ENCODE data around the gene MRPL21. TPM values are rescaled to one million over a fixed set of nuclear protein-coding genes. Genes with fewer than 3 reads are reported as not detected.

The MRPL21 gene
- total RNA-seq, 3 donors from 2014 or later: 49.2 to 78.4 (median 72.6) TPM

GRCh38 chr11:68870470-68870869, 33.2 kb downstream of the MRPL21 start:
- Histone ChIP-seq H3K36me3 (ENCODE audit: low read depth) (no peaks in the 10 kb centered on the region), H3K4me1 (ENCODE audit: low read depth) (no peaks in the 10 kb centered on the region), H3K4me3 (no peak overlapping the region), H3K9me3 (no peaks in the 10 kb centered on the region)
- DNase-seq: peak in 2 of 3 donors; percentile 24 to 25
- TF ChIP-seq, protein P1, sequence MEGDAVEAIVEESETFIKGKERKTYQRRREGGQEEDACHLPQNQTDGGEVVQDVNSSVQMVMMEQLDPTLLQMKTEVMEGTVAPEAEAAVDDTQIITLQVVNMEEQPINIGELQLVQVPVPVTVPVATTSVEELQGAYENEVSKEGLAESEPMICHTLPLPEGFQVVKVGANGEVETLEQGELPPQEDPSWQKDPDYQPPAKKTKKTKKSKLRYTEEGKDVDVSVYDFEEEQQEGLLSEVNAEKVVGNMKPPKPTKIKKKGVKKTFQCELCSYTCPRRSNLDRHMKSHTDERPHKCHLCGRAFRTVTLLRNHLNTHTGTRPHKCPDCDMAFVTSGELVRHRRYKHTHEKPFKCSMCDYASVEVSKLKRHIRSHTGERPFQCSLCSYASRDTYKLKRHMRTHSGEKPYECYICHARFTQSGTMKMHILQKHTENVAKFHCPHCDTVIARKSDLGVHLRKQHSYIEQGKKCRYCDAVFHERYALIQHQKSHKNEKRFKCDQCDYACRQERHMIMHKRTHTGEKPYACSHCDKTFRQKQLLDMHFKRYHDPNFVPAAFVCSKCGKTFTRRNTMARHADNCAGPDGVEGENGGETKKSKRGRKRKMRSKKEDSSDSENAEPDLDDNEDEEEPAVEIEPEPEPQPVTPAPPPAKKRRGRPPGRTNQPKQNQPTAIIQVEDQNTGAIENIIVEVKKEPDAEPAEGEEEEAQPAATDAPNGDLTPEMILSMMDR (IDR thresholded peaks at IDR 0.05): no peak
- peak; percentile 66 for ATAC-seq
- intact Hi-C loops (cut with DNase I, micrococcal nuclease): no loop called here

- ATAC-seq (no peak), DNase-seq (peak in 1 of 3 donors; percentile 15)
- TF ChIP-seq, protein P1 (IDR thresholded peaks at IDR 0.05): no peak
- Histone ChIP-seq H3K4me1 (ENCODE audit: low read depth) (no peaks in the 10 kb centered on the region), H3K4me3 (no peak overlapping the region), H3K9me3 (peaks cover 3% of the 10 kb centered on the region), H3K36me3 (ENCODE audit: low read depth) (no peaks in the 10 kb centered on the region)
- intact Hi-C loops (cut with DNase I, micrococcal nuclease): no loop called here
These were observed 35.3 kb downstream of the MRPL21 start for GRCh38 chr11:68868221-68868835.

DNA sequence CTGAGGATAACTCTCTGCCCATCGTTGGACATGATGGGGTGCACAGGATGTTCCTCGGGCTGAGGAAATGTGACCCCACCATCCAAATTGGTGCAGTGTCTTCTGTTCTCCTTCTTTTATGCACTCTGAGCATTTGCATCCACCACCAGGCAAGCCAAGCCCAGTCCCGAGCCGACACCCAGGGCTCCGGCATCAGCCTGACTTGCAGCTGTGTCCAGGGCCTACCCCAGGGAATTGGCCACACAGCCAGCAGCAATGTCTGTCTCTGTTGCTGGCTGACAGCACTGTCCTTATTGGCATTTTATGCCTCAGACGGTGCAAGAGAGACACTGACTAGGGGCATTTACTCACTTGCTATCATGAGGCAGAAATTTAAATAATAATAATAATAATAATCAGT, 36.6 kb downstream of the MRPL21 start:
- intact Hi-C loops (cut with DNase I, micrococcal nuclease): no loop called here
- ATAC-seq: no peak

DNA sequence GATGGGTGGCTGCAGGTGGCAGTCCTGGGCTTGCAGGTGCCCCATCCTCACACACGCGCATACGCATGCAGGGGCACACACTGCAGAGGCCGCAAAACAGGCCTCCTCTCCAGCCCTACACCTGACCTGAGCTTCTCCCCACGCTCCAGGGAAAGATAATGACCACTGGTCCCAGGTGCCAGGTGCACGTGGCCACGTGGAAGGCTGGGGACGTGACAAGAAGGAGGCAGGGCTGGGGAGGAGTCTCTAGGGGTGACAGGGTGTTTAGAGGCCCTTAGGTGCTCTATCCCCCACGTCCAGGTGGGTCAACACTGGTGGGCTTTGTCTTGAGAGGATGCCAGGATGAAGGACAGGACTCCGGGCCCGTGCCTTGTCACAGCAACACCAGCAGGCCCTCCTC, 38.4 kb downstream of the MRPL21 start:
- TF ChIP-seq, protein P1 (IDR thresholded peaks at IDR 0.05): no peak
- Histone ChIP-seq H3K36me3 (ENCODE audit: low read depth) (no peaks in the 10 kb centered on the region), H3K9me3 (peaks cover 3% of the 10 kb centered on the region), H3K4me1 (ENCODE audit: low read depth) (no peaks in the 10 kb centered on the region), H3K4me3 (no peak overlapping the region)
- intact Hi-C loops (cut with DNase I, micrococcal nuclease): no loop called here
- DNase-seq (peak in 1 of 3 donors; percentile 41), ATAC-seq (no peak)

More for the DNA sequence above, 36.6 kb downstream of the MRPL21 start:
- Histone ChIP-seq H3K4me3 (no peak overlapping the region), H3K9me3 (peaks cover 3% of the 10 kb centered on the region), H3K36me3 (ENCODE audit: low read depth) (no peaks in the 10 kb centered on the region), H3K4me1 (ENCODE audit: low read depth) (no peaks in the 10 kb centered on the region)
- DNase-seq: peak in 1 of 3 donors; percentile 29
- TF ChIP-seq, protein P1 (IDR thresholded peaks at IDR 0.05): no peak

GRCh38 chr11:68863553-68864265, 39.9 kb downstream of the MRPL21 start:
- DNase-seq: peak in 1 of 3 donors; percentile 3
- no peak overlapping the region for H3K4me3 ChIP-seq
- no peaks in the 10 kb centered on the region for H3K36me3 ChIP-seq (ENCODE audit: low read depth)
- ATAC-seq: no peak
- intact Hi-C loops (cut with DNase I, micrococcal nuclease): no loop called here
- H3K9me3 ChIP-seq: peaks cover 3% of the 10 kb centered on the region
- TF ChIP-seq, protein P1 (IDR thresholded peaks at IDR 0.05): no peak
- no peaks in the 10 kb centered on the region for H3K4me1 ChIP-seq (ENCODE audit: low read depth)
